AG08395 (cell line): ENCODE data around the gene CTLA4.
"Not testable (repeated sequence)": the region's sequence is repeated elsewhere in the genome, so short reads cannot be mapped to it uniquely, and the experiment has no call there.

ENCODE experiments used
- DNase-seq: peaks from one replicate; pipeline ENCODE4 v3.0.0; 2012; ENCODE audit warnings: mixed read lengths, low spot score

The CTLA4 gene

DNA sequence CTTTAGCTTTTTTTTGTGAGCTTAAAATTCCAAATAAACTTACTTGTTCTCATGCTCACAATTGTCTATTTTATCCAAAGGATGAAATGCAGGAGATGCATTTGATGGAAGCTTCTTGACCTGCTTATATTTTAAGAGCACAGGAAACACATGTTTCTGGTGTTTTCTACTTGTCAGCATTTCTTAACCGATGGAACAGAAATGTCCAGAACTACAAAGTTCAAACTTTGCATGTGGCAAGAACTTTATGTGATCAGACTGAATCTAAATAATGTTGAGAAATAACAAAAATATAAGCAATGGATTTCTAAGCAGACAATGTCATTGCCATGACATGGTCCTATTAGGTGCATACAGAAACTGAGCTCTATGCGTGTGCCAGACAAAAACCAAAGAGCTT is 9.9 kb upstream of the CTLA4 start:
- no peak for DNase-seq

DNA sequence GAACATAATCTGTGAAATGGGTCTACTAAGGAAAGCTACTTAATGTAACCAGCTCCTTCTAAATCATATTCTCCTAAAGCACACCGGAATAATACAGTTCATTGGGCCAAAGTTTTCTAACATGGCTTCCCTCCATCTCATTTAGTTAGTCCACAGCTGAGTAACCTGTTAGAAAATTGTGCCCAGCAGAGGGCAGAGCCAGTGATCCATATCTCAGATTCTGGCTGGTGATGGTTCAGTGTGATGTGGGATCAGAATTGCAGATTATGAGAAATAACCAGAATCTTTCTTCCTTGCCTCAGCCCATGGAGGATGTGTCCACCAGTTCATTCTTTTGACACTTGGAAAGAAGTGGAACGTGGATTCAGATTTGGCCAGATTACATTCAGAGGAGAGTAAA is 9.4 kb upstream of the CTLA4 start:
- no peak for DNase-seq

DNA sequence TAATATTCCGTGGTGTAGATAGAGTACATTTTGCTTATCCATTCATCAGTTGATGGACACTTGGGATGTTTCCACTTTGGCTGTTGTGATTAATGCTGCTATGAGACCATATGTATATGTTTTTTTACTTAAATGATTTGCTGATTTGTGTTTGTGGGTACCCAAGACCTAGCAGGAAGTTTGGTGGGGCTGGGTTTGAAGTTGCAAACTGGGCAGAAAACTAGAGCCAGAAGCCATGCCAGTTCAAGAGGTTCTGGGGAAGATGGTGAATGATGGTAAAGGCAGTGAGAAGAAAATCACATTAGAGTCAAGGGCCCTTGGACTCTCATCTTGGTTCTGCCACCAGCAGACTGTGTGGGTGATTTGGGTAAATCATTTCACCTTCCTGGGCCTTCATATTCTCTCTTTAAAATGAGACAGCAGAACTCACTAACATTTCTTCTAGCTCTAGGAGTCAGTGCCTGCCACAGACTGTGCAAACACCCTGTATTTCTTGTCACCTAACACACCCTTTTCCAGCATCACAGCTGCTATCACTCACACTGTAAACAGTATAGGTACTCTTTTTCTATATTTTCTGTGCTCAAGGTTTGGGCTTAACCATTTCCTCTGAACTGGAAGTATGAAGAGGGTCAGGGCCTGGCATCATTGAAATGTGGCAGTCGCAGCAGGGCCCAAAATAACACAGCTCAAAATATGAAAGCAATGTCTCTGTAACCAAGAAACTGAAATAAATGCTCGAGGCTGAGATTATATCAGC is 8.4 kb upstream of the CTLA4 start:
- no peak for DNase-seq

DNA sequence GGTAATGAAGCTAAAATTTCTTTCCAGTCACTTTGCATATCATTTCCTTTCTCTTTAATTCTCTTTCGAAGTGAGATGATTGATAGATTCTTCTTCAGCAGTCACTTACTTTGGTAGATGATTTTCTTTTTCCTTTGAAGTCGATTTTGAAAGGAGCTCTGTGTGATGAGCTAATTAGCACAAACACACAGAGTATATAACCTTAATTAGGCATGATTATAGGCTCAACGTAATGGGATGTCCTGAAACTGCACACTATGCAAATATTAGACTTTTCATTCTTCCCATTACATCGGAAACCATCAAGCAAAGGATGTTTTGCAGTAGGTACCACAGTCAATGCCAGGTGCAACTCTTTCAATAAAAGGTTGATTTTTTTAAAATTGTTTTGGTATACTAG is 6.4 kb upstream of the CTLA4 start:
- no peak for DNase-seq

DNA sequence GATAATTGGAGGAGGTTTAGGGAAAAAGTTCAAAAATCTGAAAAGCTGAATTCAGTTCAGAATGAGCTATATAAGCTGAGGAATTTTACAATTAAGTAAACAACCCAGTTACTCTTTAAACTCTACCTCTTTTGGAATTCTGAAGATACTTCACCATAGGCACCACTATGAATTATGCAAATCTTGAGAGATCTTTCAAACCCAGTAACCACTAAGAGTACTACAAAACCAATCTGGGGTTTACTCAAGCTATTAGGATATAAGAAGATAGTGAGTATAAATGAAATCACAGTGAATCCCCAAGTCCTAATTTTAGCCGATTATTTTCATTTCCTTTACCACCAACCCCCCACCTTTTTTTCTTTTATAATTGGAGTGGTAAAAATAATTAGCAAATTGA is 6.0 kb upstream of the CTLA4 start:
- DNase-seq = no peak

DNA sequence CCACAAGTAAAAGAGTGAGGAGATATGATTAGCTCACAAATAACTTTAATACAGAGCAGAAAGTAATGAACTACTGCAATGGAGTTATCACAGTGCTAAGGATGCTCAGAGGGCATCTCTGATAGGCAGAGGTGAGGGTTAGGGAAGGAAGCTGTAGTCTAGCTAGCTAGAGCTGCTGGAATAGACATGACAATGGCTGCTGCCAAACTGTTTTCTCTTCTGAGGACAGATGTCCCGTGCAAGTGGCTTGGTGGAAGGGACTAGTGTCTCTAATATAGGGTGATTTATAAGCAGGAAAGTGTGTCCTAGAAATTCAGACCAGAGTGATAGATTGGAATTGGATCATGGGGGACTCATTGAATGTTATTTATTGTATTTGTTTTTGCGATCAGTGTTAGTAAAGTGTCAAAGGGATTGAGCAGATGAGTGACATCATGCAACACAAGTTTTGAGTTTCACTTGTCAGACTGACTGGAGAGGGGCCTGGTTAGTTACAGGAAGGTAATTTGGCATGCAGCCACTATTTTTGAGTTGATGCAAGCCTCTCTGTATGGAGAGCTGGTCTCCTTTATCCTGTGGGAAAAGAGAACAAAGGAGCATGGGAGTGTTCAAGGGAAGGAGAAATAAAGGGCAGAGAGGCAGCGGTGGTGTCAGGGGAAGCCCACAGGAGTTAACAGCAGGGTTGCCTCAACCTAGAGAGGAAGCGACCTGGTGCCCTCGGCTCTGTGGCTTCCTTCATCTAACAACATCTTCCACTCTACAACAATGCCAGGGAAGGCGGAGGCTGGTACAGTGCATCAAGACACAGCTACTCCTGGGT is 1.9 kb downstream of the CTLA4 start:
- no peak for DNase-seq

DNA sequence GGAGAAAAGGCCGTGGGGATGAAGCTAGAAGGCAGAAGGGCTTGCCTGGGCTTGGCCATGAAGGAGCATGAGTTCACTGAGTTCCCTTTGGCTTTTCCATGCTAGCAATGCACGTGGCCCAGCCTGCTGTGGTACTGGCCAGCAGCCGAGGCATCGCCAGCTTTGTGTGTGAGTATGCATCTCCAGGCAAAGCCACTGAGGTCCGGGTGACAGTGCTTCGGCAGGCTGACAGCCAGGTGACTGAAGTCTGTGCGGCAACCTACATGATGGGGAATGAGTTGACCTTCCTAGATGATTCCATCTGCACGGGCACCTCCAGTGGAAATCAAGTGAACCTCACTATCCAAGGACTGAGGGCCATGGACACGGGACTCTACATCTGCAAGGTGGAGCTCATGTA is 2.9 kb downstream of the CTLA4 start:
- DNase-seq = no peak

DNA sequence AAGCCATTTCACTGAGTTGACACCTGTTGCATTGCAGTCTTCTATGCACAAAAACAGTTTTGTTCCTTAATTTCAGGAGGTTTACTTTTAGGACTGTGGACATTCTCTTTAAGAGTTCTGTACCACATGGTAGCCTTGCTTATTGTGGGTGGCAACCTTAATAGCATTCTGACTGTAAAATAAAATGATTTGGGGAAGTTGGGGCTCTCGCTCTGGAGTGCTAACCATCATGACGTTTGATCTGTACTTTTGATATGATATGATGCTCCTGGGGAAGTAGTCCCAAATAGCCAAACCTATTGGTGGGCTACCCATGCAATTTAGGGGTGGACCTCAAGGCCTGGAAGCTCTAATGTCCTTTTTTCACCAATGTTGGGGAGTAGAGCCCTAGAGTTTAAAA is 3.4 kb downstream of the CTLA4 start:
- DNase-seq = no peak

DNA sequence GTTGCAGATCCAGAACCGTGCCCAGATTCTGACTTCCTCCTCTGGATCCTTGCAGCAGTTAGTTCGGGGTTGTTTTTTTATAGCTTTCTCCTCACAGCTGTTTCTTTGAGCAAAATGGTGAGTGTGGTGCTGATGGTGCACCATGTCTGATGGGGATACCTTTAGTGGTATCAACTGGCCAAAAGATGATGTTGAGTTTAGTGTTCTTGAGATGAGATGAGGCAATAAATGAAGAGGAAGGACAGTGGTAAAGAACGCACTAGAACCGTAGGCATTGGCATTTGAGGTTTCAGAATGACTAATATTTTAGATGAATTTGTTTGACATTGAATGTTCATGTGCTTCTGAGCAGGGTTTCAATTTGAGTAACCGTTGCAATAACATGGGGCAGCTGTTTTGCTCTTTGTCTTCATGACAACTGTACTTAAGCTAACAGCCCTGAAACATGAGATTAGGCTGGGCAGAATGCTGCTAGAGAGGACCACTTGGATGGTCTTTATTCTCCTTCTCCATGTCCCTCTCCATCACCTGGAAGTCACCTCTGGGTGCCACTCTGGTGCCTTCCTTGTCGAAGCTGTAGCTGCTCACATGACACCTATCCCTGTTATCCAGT is 3.9 kb downstream of the CTLA4 start:
- DNase-seq = no peak

DNA sequence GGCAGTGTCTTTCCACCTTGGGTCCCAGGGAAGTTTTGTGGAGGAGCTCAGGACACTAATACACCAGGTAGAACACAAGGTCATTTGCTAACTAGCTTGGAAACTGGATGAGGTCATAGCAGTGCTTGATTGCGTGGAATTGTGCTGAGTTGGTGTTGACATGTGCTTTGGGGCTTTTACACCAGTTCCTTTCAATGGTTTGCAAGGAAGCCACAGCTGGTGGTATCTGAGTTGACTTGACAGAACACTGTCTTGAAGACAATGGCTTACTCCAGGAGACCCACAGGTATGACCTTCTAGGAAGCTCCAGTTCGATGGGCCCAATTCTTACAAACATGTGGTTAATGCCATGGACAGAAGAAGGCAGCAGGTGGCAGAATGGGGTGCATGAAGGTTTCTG is 5.9 kb downstream of the CTLA4 start:
- DNase-seq = no peak

DNA sequence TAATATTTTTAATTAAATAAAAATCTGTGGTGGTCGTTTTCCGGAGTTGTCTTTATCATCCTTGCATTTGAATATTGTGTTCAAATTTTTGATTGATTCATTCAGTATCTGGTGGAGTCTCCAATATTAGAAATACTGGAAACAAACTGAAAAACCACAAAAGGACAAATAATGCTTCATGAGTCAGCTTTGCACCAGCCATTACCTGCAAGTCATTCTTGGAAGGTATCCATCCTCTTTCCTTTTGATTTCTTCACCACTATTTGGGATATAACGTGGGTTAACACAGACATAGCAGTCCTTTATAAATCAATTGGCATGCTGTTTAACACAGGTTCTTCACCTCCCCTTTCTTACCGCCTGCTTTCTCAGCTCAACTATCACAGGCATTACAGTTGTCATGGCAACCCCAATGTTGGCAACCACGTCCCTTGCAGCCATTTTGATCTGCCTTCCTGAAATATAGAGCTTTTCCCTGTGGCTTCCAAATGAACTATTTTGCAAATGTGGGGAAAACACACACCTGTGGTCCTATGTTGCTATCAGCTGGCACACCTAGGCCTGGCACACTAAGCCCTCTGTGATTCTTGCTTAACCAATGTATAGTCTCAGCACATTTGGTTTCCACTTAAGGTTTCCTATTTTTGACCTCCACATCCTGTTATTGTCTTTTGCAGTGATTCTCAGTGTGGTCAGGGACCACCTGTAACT is 6.5 kb downstream of the CTLA4 start:
- DNase-seq = no peak

DNA sequence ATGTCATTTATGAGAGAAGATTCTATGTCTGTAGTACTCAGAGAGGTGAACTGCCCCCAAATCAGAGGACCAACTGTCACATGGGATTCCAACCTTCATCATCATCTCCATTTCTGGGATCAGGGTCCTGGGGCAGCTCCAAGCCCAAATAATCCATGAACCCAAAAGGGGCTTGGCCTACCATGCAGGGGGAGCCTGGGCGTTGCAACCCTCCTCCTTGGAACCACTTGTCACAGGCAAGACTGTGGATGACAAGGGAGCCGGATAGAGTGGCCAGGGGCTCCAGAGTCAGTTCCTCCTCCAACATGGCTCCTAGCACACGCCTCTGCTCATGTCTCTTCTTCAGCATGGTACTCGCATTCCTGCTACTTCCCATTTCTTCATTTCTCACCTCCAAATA is 7.9 kb downstream of the CTLA4 start:
- DNase-seq = no peak

DNA sequence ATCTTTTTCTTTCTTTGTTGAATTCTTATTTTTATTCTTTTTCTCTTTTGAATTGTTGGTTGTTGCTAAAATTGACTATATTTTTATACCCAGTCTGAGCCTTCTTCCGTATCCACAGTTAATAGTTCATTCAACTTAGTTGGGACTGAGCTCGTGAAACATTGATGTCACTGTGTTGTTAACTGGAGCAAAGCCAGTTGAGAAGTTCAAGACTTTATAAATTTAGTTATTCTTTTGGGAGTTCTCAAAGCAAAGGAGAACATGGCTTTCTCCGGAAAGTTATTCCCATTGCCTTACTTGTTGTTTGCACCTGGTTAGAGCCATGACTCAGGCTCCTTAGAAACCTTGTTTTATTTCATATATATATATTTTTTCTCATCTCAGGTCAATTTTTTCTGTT is 8.8 kb downstream of the CTLA4 start:
- DNase-seq = no peak

DNA sequence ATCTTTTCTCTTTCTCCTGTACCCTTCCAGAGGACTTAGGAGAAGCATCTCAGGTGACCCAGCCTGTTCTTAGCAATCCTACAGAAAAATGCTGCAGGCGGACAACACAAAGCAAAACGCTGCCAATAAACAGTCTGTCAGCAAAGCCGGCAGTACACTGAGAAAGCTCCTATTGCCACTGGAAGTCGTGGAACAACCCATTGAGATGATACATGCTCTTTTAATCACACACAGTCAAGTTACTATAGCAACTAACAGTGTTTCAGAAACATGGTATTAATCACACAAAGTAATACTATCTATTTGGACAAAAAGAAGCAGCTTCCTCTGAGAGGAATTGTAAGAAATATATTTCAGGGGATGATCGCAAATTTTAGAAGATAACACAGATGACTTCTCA is 10.5 kb downstream of the CTLA4 start:
- no peak for DNase-seq

DNA sequence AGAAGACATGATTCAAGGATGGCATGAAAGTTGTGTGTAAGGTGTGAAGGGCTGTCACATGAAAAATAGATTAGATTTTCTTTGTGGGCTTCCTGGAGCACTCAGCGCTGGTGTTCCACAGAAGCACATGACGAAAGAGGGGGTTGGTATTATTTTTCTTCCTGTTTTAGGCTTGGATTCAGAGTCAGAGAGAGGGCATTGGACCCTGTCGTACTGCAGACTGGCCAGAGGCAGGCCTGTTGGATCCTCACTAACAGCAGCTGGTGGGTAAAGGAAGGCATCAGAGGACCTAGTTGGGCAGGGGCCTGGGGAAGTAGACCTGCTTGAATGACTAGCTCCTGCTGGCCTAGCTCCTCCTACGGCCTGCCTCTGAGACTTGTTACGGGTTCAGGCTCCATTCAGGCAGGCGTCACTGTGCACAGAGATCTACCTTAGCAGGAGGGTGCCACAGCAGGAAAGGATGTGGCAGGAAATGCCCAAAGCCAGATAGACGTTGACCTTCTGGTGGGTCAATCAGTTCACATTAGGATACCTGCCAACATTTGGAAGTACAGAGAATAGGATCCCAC is 13.1 kb downstream of the CTLA4 start:
- no peak for DNase-seq

DNA sequence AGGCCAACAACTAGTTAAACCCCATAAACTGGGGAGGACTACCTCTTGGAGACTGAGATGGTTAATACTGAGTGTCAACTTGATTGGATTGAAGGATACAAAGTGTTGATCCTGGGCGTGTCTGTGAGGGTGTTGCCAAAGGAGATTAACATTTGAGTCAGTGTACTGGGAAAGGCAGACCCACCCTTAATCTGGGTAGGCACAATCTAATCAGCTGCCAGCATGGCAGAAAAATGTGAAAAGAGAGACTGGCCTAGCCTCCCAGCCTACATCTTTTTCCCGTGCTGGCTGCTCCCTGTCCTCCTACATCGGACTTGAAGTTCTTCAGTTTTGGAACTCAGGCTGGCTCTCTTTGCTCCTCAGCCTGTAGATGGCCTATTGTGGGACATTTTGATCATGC is 13.6 kb downstream of the CTLA4 start:
- DNase-seq = not testable (repeated sequence)

DNA sequence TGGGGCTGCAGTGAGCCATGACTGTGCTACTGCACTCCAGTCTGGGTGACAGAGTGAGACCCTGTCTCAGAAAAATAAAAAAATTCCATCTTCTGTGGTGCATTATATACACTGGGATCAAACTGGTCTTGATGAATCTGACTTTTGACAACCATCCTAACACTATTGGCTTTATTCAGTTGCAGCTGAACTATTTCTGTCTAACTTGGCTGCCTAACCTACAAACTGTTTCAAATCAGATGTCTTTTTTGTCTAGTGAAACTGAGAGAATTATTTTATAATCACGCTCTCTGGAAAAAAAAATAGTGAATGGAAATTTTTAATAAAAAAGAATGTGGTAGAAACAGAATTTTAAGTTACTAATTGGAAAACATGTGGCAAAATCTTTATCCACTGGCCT is 15.0 kb downstream of the CTLA4 start:
- DNase-seq = no peak

DNA sequence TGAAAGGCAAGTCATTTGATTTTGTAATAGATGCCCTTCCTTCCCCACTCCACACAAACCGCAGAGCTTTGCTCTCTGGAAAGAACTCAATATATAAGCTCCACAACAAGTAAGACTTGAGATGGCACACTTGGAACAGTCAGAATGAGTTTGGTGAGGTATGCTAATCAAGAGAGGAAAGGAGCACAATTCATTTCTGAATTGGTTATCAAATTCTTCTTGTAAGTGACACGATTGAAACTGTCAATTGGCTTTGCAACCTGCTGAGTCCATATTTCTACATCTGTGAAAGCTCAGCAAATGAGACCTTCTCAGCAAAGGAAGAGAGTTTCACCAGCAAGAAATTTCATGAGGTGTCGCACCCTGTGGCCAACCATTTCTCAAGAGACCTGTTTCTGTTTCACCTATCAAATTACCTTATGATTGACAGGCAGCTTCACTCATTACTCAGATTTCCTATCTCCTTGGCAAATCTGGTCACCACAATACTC is 19.1 kb downstream of the CTLA4 start:
- no peak for DNase-seq

DNA sequence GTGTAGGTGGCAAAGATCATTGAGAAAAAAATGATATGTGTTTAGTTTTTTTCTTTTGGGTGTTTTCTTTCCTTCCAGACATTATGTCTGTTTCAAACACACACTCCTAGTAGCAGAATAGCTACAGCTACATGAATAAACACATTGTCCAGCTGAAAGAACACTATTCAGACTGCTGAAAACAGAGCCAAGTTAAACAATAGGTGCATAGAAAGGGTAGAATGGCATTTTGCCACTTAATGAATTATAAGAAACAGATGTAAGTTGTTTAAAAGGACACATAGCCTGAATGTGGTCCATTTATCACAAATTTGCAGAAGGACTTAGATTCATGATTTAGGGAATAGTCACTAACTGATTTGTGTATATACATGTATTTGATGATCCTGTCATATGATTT is 20.1 kb downstream of the CTLA4 start:
- DNase-seq = no peak

DNA sequence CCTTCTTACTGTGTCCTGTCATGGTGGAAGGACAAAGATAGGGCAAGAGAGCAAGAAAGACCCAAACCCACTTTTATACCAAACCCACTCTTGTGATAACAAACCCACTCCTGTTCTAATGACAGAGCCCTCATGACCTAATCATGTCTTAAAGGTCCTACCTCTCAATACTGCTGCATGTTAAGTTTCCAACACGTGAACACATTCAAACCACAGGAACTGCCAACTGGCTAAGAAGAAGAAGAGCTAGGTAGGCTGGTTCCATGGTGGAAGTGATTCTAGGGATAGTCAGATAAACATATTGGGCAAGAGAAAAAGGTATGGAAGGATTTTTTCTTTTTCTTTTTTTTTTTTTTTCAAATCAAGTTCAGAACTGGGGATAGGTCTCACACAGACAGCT is 22.0 kb downstream of the CTLA4 start:
- no peak for DNase-seq

DNA sequence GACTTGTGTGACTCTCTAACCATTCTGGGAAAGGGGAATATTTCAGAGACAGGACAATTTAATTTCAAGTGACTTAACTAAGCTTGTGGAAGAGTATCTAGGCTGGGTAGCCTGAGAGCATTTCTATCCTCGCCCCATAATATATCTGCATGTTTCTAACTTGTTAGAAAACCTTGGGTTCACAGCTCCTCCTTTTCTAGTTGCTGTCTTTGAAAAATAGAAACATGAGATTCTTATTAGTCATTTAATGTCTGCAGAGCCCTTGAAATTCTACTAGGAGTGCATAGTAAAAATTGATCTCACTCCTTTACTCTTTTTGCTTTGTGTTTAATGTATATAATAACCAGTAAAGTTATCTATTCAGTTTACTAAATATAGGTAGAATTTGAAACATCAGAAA is 22.4 kb downstream of the CTLA4 start:
- no peak for DNase-seq

DNA sequence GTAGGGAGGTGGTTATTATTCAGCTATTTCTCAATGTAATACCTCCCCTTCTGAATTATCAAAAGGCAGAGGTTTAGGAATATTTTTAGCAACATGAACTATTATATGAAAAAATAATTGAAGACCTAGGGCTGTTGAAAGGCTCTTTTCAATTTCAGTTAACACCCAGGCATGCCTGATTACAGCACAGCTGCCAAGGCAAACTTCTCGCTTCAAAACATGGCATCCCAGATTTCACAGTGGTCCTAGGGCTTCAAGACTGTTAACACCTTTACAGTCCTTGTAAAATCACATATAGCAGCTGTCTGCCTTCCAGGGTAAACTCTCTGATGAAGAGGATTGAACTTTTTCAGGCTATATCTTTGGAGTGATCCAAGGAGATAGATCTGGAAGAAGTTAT is 23.2 kb downstream of the CTLA4 start:
- no peak for DNase-seq
